ENCODE data around the gene CYS1.

DNA sequence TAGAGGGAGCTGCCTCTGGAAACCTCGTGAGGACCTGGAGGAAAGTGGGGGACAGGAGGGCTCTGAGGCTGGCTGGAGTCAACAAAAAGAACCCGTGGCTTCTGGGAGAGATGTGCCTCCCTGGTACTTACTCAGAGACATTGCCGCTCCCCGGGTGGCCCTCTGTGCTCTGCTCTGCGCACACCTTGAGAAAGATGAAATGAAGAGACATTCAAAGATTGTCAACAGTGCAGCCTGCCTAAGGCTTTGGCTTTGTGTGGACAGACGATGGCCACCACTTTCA, 14.5 kb downstream of the CYS1 start:
- TF ChIP-seq, protein P1, sequence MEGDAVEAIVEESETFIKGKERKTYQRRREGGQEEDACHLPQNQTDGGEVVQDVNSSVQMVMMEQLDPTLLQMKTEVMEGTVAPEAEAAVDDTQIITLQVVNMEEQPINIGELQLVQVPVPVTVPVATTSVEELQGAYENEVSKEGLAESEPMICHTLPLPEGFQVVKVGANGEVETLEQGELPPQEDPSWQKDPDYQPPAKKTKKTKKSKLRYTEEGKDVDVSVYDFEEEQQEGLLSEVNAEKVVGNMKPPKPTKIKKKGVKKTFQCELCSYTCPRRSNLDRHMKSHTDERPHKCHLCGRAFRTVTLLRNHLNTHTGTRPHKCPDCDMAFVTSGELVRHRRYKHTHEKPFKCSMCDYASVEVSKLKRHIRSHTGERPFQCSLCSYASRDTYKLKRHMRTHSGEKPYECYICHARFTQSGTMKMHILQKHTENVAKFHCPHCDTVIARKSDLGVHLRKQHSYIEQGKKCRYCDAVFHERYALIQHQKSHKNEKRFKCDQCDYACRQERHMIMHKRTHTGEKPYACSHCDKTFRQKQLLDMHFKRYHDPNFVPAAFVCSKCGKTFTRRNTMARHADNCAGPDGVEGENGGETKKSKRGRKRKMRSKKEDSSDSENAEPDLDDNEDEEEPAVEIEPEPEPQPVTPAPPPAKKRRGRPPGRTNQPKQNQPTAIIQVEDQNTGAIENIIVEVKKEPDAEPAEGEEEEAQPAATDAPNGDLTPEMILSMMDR (IDR thresholded peaks at IDR 0.05; ENCODE audit: low read length), result no peak
- TF ChIP-seq EZH2 (IDR thresholded peaks at IDR 0.05; ENCODE audit: borderline replicate concordance, low read length), result no peak

All from OCI-LY1 (cell line).